Activated CD8-positive, alpha-beta T cell treated with anti-CD3 and anti-CD28 coated beads, Interleukin-2, amount 10 ng/mL, durations not matched to agents 7 days and 5 days (primary cell): ENCODE results near the gene CRABP2. TPM values are rescaled to one million over a fixed set of nuclear protein-coding genes. Genes with fewer than 3 reads are reported as not detected.

ENCODE experiments used
- ATAC-seq: fragments of 150-1000 bp; cut with Tn5 transposase; one replicate; pipeline ENCODE4 v1.10.0; 2021; ENCODE audit warnings: moderate library complexity
- CTCF ChIA-PET: fragments of 350-600 bp; sonication (Branson Sonifier 250); formaldehyde crosslinking; loops from one replicate; lab custom pipeline; 2021; ENCODE audit warnings: antibody characterized with exemption; lab: Charles Lee
- POLR2A ChIA-PET: fragments of 350-600 bp; sonication (Branson Sonifier 250); formaldehyde crosslinking; loops from one replicate; lab custom pipeline; 2021; ENCODE audit warnings: antibody characterized with exemption; lab: Charles Lee
- DNase-seq: peaks from one replicate; pipeline ENCODE4 v3.0.0-alpha.2; 2020
- H3K27ac Mint-ChIP-seq: one replicate; pipeline ENCODE4 v1.8.0; 2021; ENCODE audit warnings: mild to moderate bottlenecking, mixed read lengths
- H3K27me3 Mint-ChIP-seq: one replicate; pipeline ENCODE4 v1.8.0; 2021; ENCODE audit warnings: low read depth, mixed read lengths
- H3K36me3 Mint-ChIP-seq: one replicate; pipeline ENCODE4 v1.8.0; 2021; ENCODE audit warnings: low read depth, mixed read lengths
- H3K4me1 Mint-ChIP-seq: one replicate; pipeline ENCODE4 v1.8.0; 2021; ENCODE audit warnings: low read depth, mixed read lengths
- H3K4me3 Mint-ChIP-seq: one replicate; pipeline ENCODE4 v1.8.0; 2021; ENCODE audit warnings: mild to moderate bottlenecking, mixed read lengths
- H3K9me3 Mint-ChIP-seq: one replicate; pipeline ENCODE4 v1.8.0; 2022; ENCODE audit warnings: mixed read lengths; ENCODE audit not compliant: insufficient read depth
- total RNA-seq, 2 experiments: library from RNA; stranded (reverse); gene quantifications; one replicate each; pipeline ENCODE4 v1.2.3, GENCODE V29; 2021

CRABP2 gene
- total RNA-seq, 2 experiments from 2014 or later = 1.3 to 1.9 TPM

DNA sequence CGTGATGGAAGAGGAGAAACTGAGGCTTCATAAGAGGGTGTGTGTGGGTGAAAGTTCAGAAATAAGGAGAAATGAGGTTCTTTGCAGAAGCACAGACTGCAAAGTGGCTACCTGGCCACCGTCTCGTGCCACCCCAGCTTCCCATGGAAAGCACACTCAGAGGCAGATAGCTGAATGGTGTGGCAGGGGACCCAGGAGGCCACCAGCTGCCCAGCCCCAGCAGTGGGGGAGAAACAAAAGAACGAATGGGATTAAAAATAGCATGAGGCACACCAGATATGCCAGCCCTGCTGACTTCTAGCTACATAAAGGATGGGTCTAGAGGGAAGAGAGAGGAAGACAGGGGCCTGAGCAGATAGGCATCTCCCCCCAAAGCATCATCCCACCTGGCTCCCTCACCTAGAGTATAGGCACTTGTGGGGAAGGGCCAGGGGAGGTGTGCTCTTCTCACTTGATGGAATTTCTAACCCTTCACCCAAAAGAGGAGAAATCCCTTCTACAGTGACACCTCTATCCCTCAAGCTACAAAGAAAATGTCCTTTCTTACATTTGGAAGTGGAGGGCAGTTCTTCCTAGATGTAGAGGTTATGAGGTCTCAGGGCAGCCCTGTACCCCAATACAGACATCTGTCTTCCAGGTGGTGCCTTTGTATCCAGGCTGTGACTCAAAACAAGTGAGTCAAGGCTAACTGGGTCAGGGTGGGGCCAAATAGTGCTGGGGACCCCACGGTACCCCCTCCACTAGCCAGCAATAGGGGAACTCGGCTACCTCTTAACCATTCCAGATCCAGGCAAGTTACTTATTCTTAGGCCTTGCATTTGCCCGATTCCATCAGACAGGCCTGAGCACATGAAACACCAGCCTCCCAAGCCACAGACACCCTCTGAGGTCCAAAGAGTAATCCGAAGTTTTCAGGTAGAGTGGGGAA lies 42.6 kb upstream of the CRABP2 start:
- Mint-ChIP-seq H3K9me3 (no peaks in the 10 kb centered on the region), H3K4me1 (peaks cover 63% of the 10 kb centered on the region), H3K27me3 (no peaks in the 10 kb centered on the region), H3K4me3 (peak overlapping the region; percentile 95), H3K36me3 (peaks cover 62% of the 10 kb centered on the region), H3K27ac (peak overlapping the region; percentile 96)
- CTCF ChIA-PET = interaction anchor here (0.8 to 2.1 kb wide), 6 partner anchors 17 to 59 kb away, joined by 3 to 31 read pairs (median 4); partner anchors contain the start of gene METTL25B
- no peak for ATAC-seq
- POLR2A ChIA-PET = interaction anchor here (1.2 to 1.9 kb wide), 3 partner anchors 18 to 20 kb away, joined by 5 to 8 read pairs (median 6); partner anchors contain the start of genes ISG20L2 and METTL25B
- DNase-seq = no peak

DNA sequence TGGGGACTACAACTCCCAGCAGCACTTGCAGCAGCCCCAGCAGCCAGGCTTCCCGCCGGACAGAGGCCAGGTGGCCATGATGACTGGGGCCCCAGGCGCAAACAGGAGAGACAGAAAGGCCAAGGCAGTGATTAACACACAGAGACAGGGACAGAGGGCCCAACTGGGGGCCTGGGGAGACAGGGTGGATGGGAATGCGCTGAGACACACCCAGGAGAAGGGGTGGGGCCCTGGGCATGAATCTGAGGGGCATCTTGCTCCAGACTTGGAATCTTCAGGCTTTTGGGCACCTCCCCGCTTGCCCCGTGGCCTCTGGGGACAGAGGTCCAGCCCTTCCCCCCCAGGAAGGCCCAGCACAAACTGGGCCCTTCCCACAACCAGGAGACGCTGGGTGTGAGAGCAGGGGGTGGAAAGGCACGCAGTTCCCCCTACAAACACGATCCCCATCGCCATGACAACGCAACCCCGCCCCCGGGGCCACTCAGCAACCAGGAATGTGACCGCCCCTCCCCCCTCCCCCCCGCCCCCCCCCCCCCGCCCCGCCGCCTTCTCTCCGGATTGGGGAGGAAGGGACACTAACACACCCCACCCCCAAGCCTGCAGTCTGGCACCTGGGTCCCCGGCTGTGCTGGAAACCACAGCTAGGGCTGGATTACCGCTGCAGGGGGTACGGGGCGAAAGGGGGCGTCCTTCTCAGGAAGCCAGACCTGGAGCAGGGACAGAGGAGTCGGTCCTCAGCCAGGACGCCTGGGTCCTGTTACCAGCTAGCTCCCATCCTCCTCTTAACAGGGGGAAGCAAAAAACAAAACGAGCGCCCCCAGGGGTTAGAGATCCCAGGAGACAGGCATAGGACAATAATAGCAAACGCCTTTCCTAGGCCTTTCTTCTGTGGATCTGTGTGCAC lies 41.6 kb upstream of the CRABP2 start:
- ChIA-PET POLR2A (interaction anchor here (1.2 to 1.9 kb wide), 4 partner anchors 18 to 19 kb away, joined by 5 to 8 read pairs (median 6); partner anchors contain the start of genes ISG20L2 and METTL25B), CTCF (interaction anchor here (1.0 to 2.1 kb wide), 5 partner anchors 16 to 58 kb away, joined by 3 to 31 read pairs (median 4); partner anchors contain the start of gene METTL25B)
- H3K9me3 Mint-ChIP-seq = no peaks in the 10 kb centered on the region
- H3K4me1 Mint-ChIP-seq = peaks cover 64% of the 10 kb centered on the region
- no peaks in the 10 kb centered on the region for H3K27me3 Mint-ChIP-seq
- peak overlapping the region; percentile 95 for H3K4me3 Mint-ChIP-seq
- ATAC-seq = no peak
- H3K27ac Mint-ChIP-seq = peak overlapping the region; percentile 96
- peaks cover 69% of the 10 kb centered on the region for H3K36me3 Mint-ChIP-seq
- peak; percentile 69 for DNase-seq

- DNase-seq (no peak), ATAC-seq (no peak)
- H3K27ac Mint-ChIP-seq = peak overlapping the region; percentile 93
- ChIA-PET CTCF (interaction anchor here (0.8 to 2.1 kb wide), 2 partner anchors 18 to 20 kb away, joined by 3 to 31 read pairs; partner anchors contain the start of genes ISG20L2 and METTL25B), POLR2A (interaction anchor here (1.2 kb wide), 1 partner anchor 18 kb away, joined by 5 read pairs; the partner anchor contains the start of genes ISG20L2 and METTL25B)
- H3K27me3 Mint-ChIP-seq = no peaks in the 10 kb centered on the region
- no peaks in the 10 kb centered on the region for H3K9me3 Mint-ChIP-seq
- H3K4me1 Mint-ChIP-seq = peaks cover 70% of the 10 kb centered on the region
- H3K36me3 Mint-ChIP-seq = peaks cover 75% of the 10 kb centered on the region
- H3K4me3 Mint-ChIP-seq = peak overlapping the region; percentile 73
Measured at GRCh38 chr1:156746406-156746727, 41.0 kb upstream of the CRABP2 start.

GRCh38 chr1:156745881-156746280 lies 40.5 kb upstream of the CRABP2 start:
- DNase-seq = no peak
- ATAC-seq = no peak
- Mint-ChIP-seq H3K36me3 (peaks cover 80% of the 10 kb centered on the region), H3K9me3 (no peaks in the 10 kb centered on the region), H3K4me3 (no peak overlapping the region), H3K27ac (peak overlapping the region; percentile 37), H3K27me3 (no peaks in the 10 kb centered on the region), H3K4me1 (peaks cover 74% of the 10 kb centered on the region)
- ChIA-PET POLR2A (interaction anchor here (1.2 kb wide), 1 partner anchor 17 kb away, joined by 5 read pairs; the partner anchor contains the start of genes ISG20L2 and METTL25B), CTCF (interaction anchor here (0.8 kb wide), 1 partner anchor 18 kb away, joined by 3 read pairs; the partner anchor contains the start of genes ISG20L2 and METTL25B)

- CTCF ChIA-PET = no interaction called here
Measured at GRCh38 chr1:156744786-156745419, 39.5 kb upstream of the CRABP2 start.

GRCh38 chr1:156744344-156744743 lies 39.0 kb upstream of the CRABP2 start:
- CTCF ChIA-PET = interaction anchor here (4.4 kb wide), 1 partner anchor 18 kb away, joined by 79 read pairs; the partner anchor contains the start of genes ISG20L2 and METTL25B
- Mint-ChIP-seq H3K27me3 (no peaks in the 10 kb centered on the region), H3K4me1 (peaks cover 79% of the 10 kb centered on the region), H3K4me3 (no peak overlapping the region), H3K27ac (peak overlapping the region; percentile 39), H3K36me3 (peaks cover 75% of the 10 kb centered on the region), H3K9me3 (no peaks in the 10 kb centered on the region)
- POLR2A ChIA-PET = interaction anchor here (1.0 kb wide), 1 partner anchor 16 kb away, joined by 4 read pairs; the partner anchor contains the start of genes ISG20L2 and METTL25B
- ATAC-seq (no peak), DNase-seq (no peak)

More at GRCh38 chr1:156744786-156745419, 39.5 kb upstream of the CRABP2 start:
- Mint-ChIP-seq H3K4me1 (peaks cover 80% of the 10 kb centered on the region), H3K27me3 (no peaks in the 10 kb centered on the region), H3K36me3 (peaks cover 79% of the 10 kb centered on the region), H3K27ac (peak overlapping the region; percentile 37), H3K9me3 (no peaks in the 10 kb centered on the region), H3K4me3 (no peak overlapping the region)
- ATAC-seq (no peak), DNase-seq (no peak)
- POLR2A ChIA-PET = interaction anchor here (1.0 kb wide), 1 partner anchor 16 kb away, joined by 4 read pairs; the partner anchor contains the start of genes ISG20L2 and METTL25B

DNA sequence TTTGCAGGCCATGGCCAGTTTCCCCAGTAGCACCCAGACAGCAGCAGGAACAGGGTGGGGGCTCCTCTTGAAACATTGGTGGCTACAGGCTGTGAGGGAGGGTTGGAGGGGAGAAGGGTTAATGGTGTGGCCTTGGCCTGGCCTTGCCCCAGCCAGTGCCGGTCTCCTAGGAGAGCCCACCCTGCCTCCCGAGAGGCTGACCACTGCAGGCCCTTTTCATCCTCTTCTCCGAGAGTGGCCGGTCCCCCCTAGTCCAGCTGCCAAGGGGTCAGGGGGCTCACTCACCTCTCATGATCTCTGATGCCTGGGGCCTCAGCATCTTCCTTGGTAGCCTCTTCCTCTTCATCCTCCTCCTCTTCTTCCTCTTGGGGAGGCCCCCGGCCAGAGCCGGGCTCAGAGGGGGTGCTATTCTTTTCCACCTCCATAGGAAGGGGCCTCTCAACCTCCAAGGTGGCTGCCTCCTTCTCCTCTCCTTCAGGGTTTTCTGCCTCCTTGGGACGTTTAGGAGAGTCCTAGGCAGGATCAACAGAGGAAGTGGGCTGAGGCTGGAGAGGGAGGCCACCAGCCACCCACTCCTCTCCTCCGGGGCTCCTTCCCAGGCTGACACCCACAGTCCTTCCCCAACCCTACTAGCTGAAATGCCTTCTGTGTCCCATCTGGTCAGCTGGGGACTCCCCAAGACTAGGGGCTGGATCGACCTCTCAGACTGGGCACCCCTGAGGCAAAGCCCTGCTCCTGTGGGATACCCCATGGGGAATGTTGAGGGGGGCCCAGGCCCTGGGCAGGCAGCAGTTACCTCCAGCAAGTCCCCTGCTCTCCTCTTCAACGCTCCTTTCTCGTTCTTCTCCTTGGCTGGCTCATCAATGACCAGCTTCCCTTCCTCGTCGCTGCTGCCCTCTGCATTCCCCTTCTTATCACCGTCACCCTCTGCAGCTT lies 38.3 kb upstream of the CRABP2 start:
- Mint-ChIP-seq H3K9me3 (no peaks in the 10 kb centered on the region), H3K4me3 (no peak overlapping the region), H3K4me1 (peaks cover 79% of the 10 kb centered on the region), H3K27ac (peak overlapping the region; percentile 39), H3K36me3 (peaks cover 75% of the 10 kb centered on the region), H3K27me3 (no peaks in the 10 kb centered on the region)
- ChIA-PET POLR2A (interaction anchor here (3.3 kb wide), 1 partner anchor 8 kb away, joined by 42 read pairs; the partner anchor contains the start of gene HDGF), CTCF (interaction anchor here (0.8 to 4.4 kb wide), 3 partner anchors 17 to 146 kb away, joined by 3 to 79 read pairs (median 6); partner anchors contain the start of genes ISG20L2 and METTL25B)
- ATAC-seq = no peak
- no peak for DNase-seq

GRCh38 chr1:156742801-156743200 lies 37.4 kb upstream of the CRABP2 start:
- Mint-ChIP-seq H3K9me3 (no peaks in the 10 kb centered on the region), H3K4me1 (peaks cover 77% of the 10 kb centered on the region), H3K4me3 (no peak overlapping the region), H3K36me3 (peaks cover 78% of the 10 kb centered on the region), H3K27ac (no peak overlapping the region), H3K27me3 (no peaks in the 10 kb centered on the region)
- POLR2A ChIA-PET = interaction anchor here (3.3 to 4.9 kb wide), 2 partner anchors 9 to 15 kb away, joined by 42 to 68 read pairs; partner anchors contain the start of genes HDGF, ISG20L2 and METTL25B
- no peak for ATAC-seq
- no peak for DNase-seq
- CTCF ChIA-PET = interaction anchor here (0.8 to 4.4 kb wide), 4 partner anchors 16 to 147 kb away, joined by 3 to 79 read pairs (median 6); partner anchors contain the start of genes ISG20L2 and METTL25B

DNA sequence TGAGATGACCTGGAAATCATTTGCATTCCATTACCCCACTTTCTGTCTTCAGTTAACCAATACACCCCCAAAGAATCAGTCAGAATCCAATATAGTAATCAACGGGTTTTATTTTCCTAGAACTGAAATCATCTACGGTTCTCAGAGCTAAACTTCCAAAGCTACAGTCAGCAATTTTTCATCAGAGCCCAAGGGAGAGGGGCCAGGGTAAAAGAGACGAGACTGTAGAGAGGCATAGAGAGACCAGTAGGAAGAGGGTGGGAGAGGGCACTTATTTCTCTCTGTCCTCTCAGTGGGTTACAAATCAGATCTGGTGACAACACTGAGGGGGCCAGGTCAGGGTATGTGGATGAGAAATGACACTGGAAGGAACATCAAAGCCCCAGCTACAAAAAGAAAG lies 36.6 kb upstream of the CRABP2 start:
- POLR2A ChIA-PET = interaction anchor here (1.8 to 4.9 kb wide), 3 partner anchors 10 to 25 kb away, joined by 11 to 68 read pairs (median 42); partner anchors contain the start of genes HDGF, ISG20L2, METTL25B and PRCC
- CTCF ChIA-PET = interaction anchor here (1.3 to 4.4 kb wide), 6 partner anchors 9 to 148 kb away, joined by 3 to 79 read pairs (median 7); partner anchors contain the start of genes HDGF, ISG20L2 and METTL25B
- no peaks in the 10 kb centered on the region for H3K9me3 Mint-ChIP-seq
- ATAC-seq (no peak), DNase-seq (no peak)
- H3K4me1 Mint-ChIP-seq = peaks cover 70% of the 10 kb centered on the region
- H3K27me3 Mint-ChIP-seq = no peaks in the 10 kb centered on the region
- H3K36me3 Mint-ChIP-seq = peaks cover 79% of the 10 kb centered on the region
- peak overlapping the region; percentile 98 for H3K27ac Mint-ChIP-seq
- peak overlapping the region; percentile 99 for H3K4me3 Mint-ChIP-seq
